Loucy (cell line): ENCODE data around the gene CIC.
A peak's percentile ranks its signal among the peaks of the same experiment; 100 is the strongest.

Experiments
- H2AFZ ChIP-seq: fragments of 200-600 bp; sonication (generic); 2 replicates; pipeline ENCODE4 v1.6.0; 2016; ENCODE audit warnings: antibody characterized with exemption, mild to moderate bottlenecking, low read length, moderate library complexity
- H3F3A ChIP-seq: fragments of 200-600 bp; 2 replicates; pipeline ENCODE4 v1.6.0; 2016; ENCODE audit warnings: antibody characterized with exemption, low read depth, mild to moderate bottlenecking
- H3K27me3 ChIP-seq: fragments of 200-600 bp; sonication (generic); 2 replicates; pipeline ENCODE4 v1.6.1; 2014; ENCODE audit warnings: low read length, mild to moderate bottlenecking; ENCODE audit not compliant: insufficient read depth, poor library complexity, severe bottlenecking
- H3K36me3 ChIP-seq: fragments of 200-600 bp; sonication (generic); 2 replicates; pipeline ENCODE4 v1.6.1; 2016; ENCODE audit warnings: low read length; ENCODE audit not compliant: insufficient read depth
- H3K4me1 ChIP-seq: fragments of 200-600 bp; sonication (generic); 2 replicates; pipeline ENCODE4 v1.5.1; 2014; ENCODE audit warnings: low read length, mild to moderate bottlenecking; ENCODE audit not compliant: insufficient read depth, poor library complexity, severe bottlenecking
- H3K4me2 ChIP-seq: fragments of 200-600 bp; sonication (generic); 2 replicates; pipeline ENCODE4 v1.6.0; 2014; ENCODE audit warnings: antibody characterized with exemption, low read length, low read depth, mild to moderate bottlenecking; ENCODE audit not compliant: poor library complexity, severe bottlenecking
- H3K4me3 ChIP-seq: fragments of 200-600 bp; sonication (generic); 2 replicates; pipeline ENCODE4 v1.5.1; 2014; ENCODE audit warnings: low read length, mild to moderate bottlenecking, mixed read lengths; ENCODE audit not compliant: poor library complexity, severe bottlenecking
- H3K79me2 ChIP-seq: fragments of 200-600 bp; sonication (generic); 2 replicates; pipeline ENCODE4 v1.6.1; 2014; ENCODE audit warnings: low read length; ENCODE audit not compliant: insufficient read depth
- H3K9ac ChIP-seq: fragments of 200-600 bp; sonication (generic); 2 replicates; pipeline ENCODE4 v1.6.0; 2014; ENCODE audit warnings: mild to moderate bottlenecking, low read depth, low read length, moderate library complexity; ENCODE audit not compliant: poor library complexity, severe bottlenecking
- H3K9me2 ChIP-seq: fragments of 200-600 bp; sonication (generic); replicated peaks from 2 replicates; pipeline ENCODE4 v1.6.1; 2016; ENCODE audit warnings: low read depth, low read length, mixed read lengths
- H3K9me3 ChIP-seq: fragments of 200-600 bp; sonication (generic); 2 replicates; pipeline ENCODE4 v1.6.1; 2014; ENCODE audit warnings: mild to moderate bottlenecking, antibody characterized with exemption, low read length, low read depth; ENCODE audit not compliant: insufficient read depth
- H4K20me1 ChIP-seq: fragments of 200-600 bp; sonication (generic); 2 replicates; pipeline ENCODE4 v1.6.0; 2014; ENCODE audit warnings: antibody characterized with exemption, low read length, mild to moderate bottlenecking; ENCODE audit not compliant: insufficient read depth, poor library complexity, severe bottlenecking
- EZH2phosphoT487 ChIP-seq: fragments of 200-600 bp; IDR thresholded peaks from 2 replicates; pipeline ENCODE4 v1.6.1; 2018; ENCODE audit warnings: antibody characterized with exemption, mild to moderate bottlenecking, moderate library complexity, borderline replicate concordance
- TF ChIP-seq, protein P1 (sequence below): fragments of 200-600 bp; sonication (generic); conservative IDR thresholded peaks from 2 replicates; pipeline ENCODE4 v1.5.1; 2014; ENCODE audit warnings: mild to moderate bottlenecking, antibody characterized with exemption, low read length

The CIC gene

GRCh38 chr19:42239544-42240220, 29.4 kb upstream of the CIC start:
- Histone ChIP-seq H2AFZ (no peak overlapping the region), H3K9me3 (no peaks in the 10 kb centered on the region), H3K9ac (no peak overlapping the region), H4K20me1 (peaks cover 10% of the 10 kb centered on the region), H3K4me2 (peak overlapping the region; percentile 90), H3K79me2 (peaks cover 37% of the 10 kb centered on the region), H3K36me3 (peaks cover 18% of the 10 kb centered on the region; the same call in 1 of the 2 replicates), H3F3A (no peaks in the 10 kb centered on the region), H3K9me2 (no peaks in the 10 kb centered on the region), H3K27me3 (no peaks in the 10 kb centered on the region), H3K4me3 (peak overlapping the region; percentile 10), H3K4me1 (peaks cover 27% of the 10 kb centered on the region)
- TF ChIP-seq, protein P1, sequence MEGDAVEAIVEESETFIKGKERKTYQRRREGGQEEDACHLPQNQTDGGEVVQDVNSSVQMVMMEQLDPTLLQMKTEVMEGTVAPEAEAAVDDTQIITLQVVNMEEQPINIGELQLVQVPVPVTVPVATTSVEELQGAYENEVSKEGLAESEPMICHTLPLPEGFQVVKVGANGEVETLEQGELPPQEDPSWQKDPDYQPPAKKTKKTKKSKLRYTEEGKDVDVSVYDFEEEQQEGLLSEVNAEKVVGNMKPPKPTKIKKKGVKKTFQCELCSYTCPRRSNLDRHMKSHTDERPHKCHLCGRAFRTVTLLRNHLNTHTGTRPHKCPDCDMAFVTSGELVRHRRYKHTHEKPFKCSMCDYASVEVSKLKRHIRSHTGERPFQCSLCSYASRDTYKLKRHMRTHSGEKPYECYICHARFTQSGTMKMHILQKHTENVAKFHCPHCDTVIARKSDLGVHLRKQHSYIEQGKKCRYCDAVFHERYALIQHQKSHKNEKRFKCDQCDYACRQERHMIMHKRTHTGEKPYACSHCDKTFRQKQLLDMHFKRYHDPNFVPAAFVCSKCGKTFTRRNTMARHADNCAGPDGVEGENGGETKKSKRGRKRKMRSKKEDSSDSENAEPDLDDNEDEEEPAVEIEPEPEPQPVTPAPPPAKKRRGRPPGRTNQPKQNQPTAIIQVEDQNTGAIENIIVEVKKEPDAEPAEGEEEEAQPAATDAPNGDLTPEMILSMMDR = no peak
- TF ChIP-seq EZH2phosphoT487 = no peak

- Histone ChIP-seq H3K36me3 (peaks cover 6% of the 10 kb centered on the region; the same call in 1 of the 2 replicates), H2AFZ (no peak overlapping the region), H3K9ac (peak overlapping the region; percentile 93), H3K4me3 (peak overlapping the region; percentile 78), H3K4me2 (peak overlapping the region; percentile 90), H4K20me1 (peaks cover 10% of the 10 kb centered on the region), H3K4me1 (peaks cover 30% of the 10 kb centered on the region), H3K27me3 (no peaks in the 10 kb centered on the region), H3K79me2 (peaks cover 37% of the 10 kb centered on the region), H3K9me3 (no peaks in the 10 kb centered on the region), H3K9me2 (no peaks in the 10 kb centered on the region), H3F3A (no peaks in the 10 kb centered on the region)
- TF ChIP-seq EZH2phosphoT487 = no peak
- TF ChIP-seq, protein P1 = no peak
These were observed 27.8 kb upstream of the CIC start for GRCh38 chr19:42241279-42241678.

GRCh38 chr19:42242069-42242511, 27.0 kb upstream of the CIC start:
- peak overlapping the region; percentile 78 for H3K4me3 ChIP-seq
- TF ChIP-seq EZH2phosphoT487 = no peak
- TF ChIP-seq, protein P1 = no peak
- no peaks in the 10 kb centered on the region for H3K9me2 ChIP-seq
- no peaks in the 10 kb centered on the region for H3K9me3 ChIP-seq
- H3K9ac ChIP-seq = peak overlapping the region; percentile 93
- no peak overlapping the region for H2AFZ ChIP-seq
- peaks cover 30% of the 10 kb centered on the region for H3K4me1 ChIP-seq
- H3K36me3 ChIP-seq = no peaks in the 10 kb centered on the region
- H3K4me2 ChIP-seq = peak overlapping the region; percentile 90
- peaks cover 8% of the 10 kb centered on the region for H4K20me1 ChIP-seq
- peaks cover 37% of the 10 kb centered on the region for H3K79me2 ChIP-seq
- H3F3A ChIP-seq = no peaks in the 10 kb centered on the region
- no peaks in the 10 kb centered on the region for H3K27me3 ChIP-seq
